ENCODE data around the gene MXI1.

DNA sequence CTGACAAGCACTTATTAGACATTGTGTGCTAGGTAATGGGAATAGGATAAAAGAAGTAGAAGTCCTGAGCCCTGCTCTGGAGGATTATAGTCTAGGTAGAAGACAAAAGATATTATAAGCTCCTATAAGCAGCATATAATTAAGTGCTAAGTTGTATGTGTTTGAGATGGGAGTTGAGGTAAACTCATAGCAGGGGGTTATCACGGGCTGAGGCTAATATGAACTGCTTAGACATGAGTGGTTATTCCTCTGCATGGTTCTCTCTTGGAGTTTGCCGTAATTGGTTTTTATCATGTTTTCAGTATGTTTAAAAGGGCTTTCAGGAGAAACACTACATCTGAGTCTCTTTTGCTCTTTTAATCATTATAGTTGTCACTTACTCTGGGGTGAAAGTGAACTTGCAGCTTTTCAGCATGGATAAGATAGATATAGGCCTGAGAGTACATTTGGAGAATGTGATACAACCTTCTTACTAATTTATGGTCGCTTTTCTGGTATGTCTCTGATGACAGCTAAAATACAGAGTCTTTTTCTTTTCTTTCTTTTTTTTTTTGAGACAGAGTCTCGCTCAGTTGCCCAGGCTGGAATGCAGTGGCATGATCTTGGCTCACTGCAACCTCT, 58.3 kb downstream of the MXI1 start:
- TF ChIP-seq RORB (CRISPR knock-in tag; IDR thresholded peaks at IDR 0.05) (no peak), SMAD3 (CRISPR knock-in tag; IDR thresholded peaks at IDR 0.05; ENCODE audit: borderline replicate concordance) (no peak), ZNF138 (CRISPR knock-in tag; conservative IDR thresholded peaks at IDR 0.05) (no peak), PRRX2 (CRISPR knock-in tag; IDR thresholded peaks at IDR 0.05) (no peak), NR3C1 (CRISPR knock-in tag; conservative IDR thresholded peaks at IDR 0.05; ENCODE audit: low read depth) (no peak), ESRRA (CRISPR knock-in tag; IDR thresholded peaks at IDR 0.05; ENCODE audit: borderline replicate concordance) (no peak), JUN (CRISPR knock-in tag; IDR thresholded peaks at IDR 0.05) (no peak)
- TF ChIP-seq, protein P1, sequence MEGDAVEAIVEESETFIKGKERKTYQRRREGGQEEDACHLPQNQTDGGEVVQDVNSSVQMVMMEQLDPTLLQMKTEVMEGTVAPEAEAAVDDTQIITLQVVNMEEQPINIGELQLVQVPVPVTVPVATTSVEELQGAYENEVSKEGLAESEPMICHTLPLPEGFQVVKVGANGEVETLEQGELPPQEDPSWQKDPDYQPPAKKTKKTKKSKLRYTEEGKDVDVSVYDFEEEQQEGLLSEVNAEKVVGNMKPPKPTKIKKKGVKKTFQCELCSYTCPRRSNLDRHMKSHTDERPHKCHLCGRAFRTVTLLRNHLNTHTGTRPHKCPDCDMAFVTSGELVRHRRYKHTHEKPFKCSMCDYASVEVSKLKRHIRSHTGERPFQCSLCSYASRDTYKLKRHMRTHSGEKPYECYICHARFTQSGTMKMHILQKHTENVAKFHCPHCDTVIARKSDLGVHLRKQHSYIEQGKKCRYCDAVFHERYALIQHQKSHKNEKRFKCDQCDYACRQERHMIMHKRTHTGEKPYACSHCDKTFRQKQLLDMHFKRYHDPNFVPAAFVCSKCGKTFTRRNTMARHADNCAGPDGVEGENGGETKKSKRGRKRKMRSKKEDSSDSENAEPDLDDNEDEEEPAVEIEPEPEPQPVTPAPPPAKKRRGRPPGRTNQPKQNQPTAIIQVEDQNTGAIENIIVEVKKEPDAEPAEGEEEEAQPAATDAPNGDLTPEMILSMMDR (IDR thresholded peaks at IDR 0.05): no peak

Data from WTC11 (cell line).